ENCODE data around the gene RARS2.
"Not testable (repeated sequence)": the region's sequence is repeated elsewhere in the genome, so short reads cannot be mapped to it uniquely, and the experiment has no call there.

The RARS2 gene

GRCh38 chr6:87494761-87495422, 94.9 kb downstream of the RARS2 start:
- DNase-seq = no peak

- DNase-seq = not testable (repeated sequence)
These were observed 100.5 kb downstream of the RARS2 start for GRCh38 chr6:87489326-87489725.

- no peak for DNase-seq
These were observed 102.2 kb downstream of the RARS2 start for GRCh38 chr6:87487555-87487954.

GRCh38 chr6:87484491-87484890, 105.3 kb downstream of the RARS2 start:
- DNase-seq = no peak

DNA sequence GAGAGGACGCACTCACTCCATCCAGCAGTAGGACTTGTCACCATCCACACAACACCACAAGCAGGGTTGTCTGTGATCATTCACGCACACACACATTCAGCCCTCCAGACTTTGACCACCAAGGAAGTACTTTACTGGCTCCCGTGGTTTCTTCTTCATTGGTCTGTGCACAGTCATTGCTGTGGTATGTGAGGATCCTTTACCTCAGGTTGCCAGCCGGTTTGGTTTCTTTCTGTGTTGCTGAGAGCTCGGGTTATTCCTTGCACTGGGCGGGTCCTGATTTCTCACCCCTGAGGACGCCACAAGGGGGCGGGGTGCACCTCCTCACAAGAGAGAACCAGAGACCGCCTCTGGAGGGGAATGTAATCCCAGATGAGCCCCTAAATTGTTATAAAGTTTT, 105.9 kb downstream of the RARS2 start:
- peak; percentile 7 for DNase-seq

GRCh38 chr6:87482366-87482765, 107.4 kb downstream of the RARS2 start:
- DNase-seq = no peak

DNA sequence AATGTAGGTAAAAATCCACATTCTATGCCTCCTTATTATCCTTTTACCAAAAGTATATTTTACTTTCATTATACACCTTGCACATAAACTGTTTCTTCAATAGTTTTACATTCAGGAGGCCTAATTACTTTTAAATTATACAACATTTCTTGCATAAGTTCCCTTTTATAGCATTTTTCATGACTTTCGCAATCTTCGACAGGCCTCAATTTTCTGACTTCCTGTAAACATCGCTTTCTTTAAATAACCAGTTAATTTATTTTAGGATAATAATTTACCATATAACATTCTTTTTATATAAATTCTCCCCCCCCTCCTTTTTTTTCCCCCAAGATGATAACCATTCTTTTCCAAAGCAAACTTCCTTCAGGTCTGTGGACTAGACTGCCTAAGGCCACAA, 107.9 kb downstream of the RARS2 start:
- DNase-seq = no peak

- DNase-seq = peak; percentile 69
These were observed 116.3 kb downstream of the RARS2 start for GRCh38 chr6:87473419-87473903.

- peak; percentile 82 for DNase-seq
These were observed 117.0 kb downstream of the RARS2 start, which contains the start of gene SLC35A1 for GRCh38 chr6:87472525-87473418. Gene SLC35A1 (plus strand): TSS chr6:87472974. CDS start chr6:87473004, 30 bp downstream.

DNA sequence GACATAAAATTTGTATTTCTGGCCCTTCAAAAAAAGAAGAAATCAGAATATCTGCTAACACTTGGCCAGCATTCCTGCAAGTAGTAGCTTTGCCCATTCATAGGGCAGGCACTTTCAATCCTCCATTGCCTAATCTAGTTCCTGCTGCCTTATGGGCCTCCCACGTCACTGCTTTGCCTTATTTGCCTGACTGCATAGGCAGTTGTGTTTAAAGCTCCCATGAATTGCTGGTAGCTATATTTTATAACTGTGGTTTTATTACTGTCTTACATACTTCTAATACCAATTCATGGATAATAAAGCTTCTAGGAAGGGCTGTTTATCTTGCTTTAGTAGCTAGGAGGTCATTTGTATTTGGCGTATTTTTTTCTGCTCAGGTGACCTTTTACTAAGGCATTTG, 124.7 kb downstream of the RARS2 start:
- no peak for DNase-seq
